ENCODE measurements around the gene ZNF329. TPM values are rescaled to one million over a fixed set of nuclear protein-coding genes. Genes with fewer than 3 reads are reported as not detected.

The ZNF329 gene
- total RNA-seq, 1 donor from 2014 or later = 42.4 TPM

- DNase-seq (ENCODE audit: low spot score in 2 of 2) (no peak), FAIRE-seq (no peak)
Measured at GRCh38 chr19:58083021-58083420, 67.6 kb downstream of the ZNF329 start.

GRCh38 chr19:58079792-58080191, 70.8 kb downstream of the ZNF329 start:
- no peak for DNase-seq (ENCODE audit: low spot score in 2 of 2)
- FAIRE-seq = no peak

Other genes starting within 250 kb of the ZNF329 start
- gene ZNF417, start 234.2 kb downstream of the ZNF329 start, total RNA-seq = 31.0 TPM
- 53.4 TPM for gene ZNF418, start 215.4 kb downstream of the ZNF329 start, total RNA-seq
- 19.6 TPM for gene ZNF256, start 203.1 kb downstream of the ZNF329 start, total RNA-seq
- 0.82 TPM for gene C19orf18, start 176.3 kb downstream of the ZNF329 start, total RNA-seq
- 65.6 TPM for gene ZNF606, start 148.0 kb downstream of the ZNF329 start, total RNA-seq
- gene ZSCAN1, start 116.8 kb downstream of the ZNF329 start, total RNA-seq = 0.82 TPM
- gene ZNF135, start 91.5 kb downstream of the ZNF329 start, total RNA-seq = 11.8 TPM
- gene ZSCAN18, start 52.6 kb downstream of the ZNF329 start, total RNA-seq = 95.0 TPM
- gene ZNF274, start 32.3 kb upstream of the ZNF329 start, total RNA-seq = 23.2 TPM
- gene ZNF544, start 78.1 kb upstream of the ZNF329 start, total RNA-seq = 72.2 TPM
- gene ZNF8, start 128.2 kb upstream of the ZNF329 start, total RNA-seq = 14.3 TPM
- gene ERVK3-1, start 154.6 kb upstream of the ZNF329 start, total RNA-seq = 22.4 TPM
- gene ZSCAN22, start 176.2 kb upstream of the ZNF329 start, total RNA-seq = 2.0 TPM
- gene A1BG, start 202.7 kb upstream of the ZNF329 start, total RNA-seq = 0.41 TPM
- 6.1 TPM for gene ZNF497, start 212.0 kb upstream of the ZNF329 start, total RNA-seq
- 2.4 TPM for gene ZNF837, start 230.2 kb upstream of the ZNF329 start, total RNA-seq
- gene RPS5, start 236.5 kb upstream of the ZNF329 start, total RNA-seq = 2,200 TPM
- gene RNF225, start 244.9 kb upstream of the ZNF329 start, total RNA-seq = not detected